Activated CD4-positive, alpha-beta memory T cell treated with anti-CD3 and anti-CD28 coated beads for 36 hours (primary cell): ENCODE data around the gene MAB21L4. TPM values are rescaled to one million over a fixed set of nuclear protein-coding genes. Genes with fewer than 3 reads are reported as not detected.

Experiments
- CTCF ChIA-PET: fragments of 350-600 bp; sonication (Branson Sonifier 250); formaldehyde crosslinking; loops from one replicate; lab custom pipeline; 2021; ENCODE audit warnings: antibody characterized with exemption, inconsistent platforms; lab: Charles Lee
- POLR2A ChIA-PET: fragments of 350-600 bp; sonication (Branson Sonifier 250); formaldehyde crosslinking; loops from one replicate; lab custom pipeline; 2021; ENCODE audit warnings: antibody characterized with exemption; lab: Charles Lee
- DNase-seq: peaks from one replicate; pipeline ENCODE4 v3.0.0-alpha.2; 2020
- H3K27ac Mint-ChIP-seq: one replicate; pipeline ENCODE4 v1.8.0; 2021; ENCODE audit warnings: mixed read lengths
- H3K27me3 Mint-ChIP-seq: one replicate; pipeline ENCODE4 v1.8.0; 2021; ENCODE audit warnings: mixed read lengths
- H3K36me3 Mint-ChIP-seq: one replicate; pipeline ENCODE4 v1.8.0; 2021; ENCODE audit warnings: mixed read lengths
- H3K4me1 Mint-ChIP-seq: one replicate; pipeline ENCODE4 v1.8.0; 2021; ENCODE audit warnings: low read depth, mixed read lengths
- H3K4me3 Mint-ChIP-seq: one replicate; pipeline ENCODE4 v1.8.0; 2021; ENCODE audit warnings: mild to moderate bottlenecking, mixed read lengths
- H3K9me3 Mint-ChIP-seq: one replicate; pipeline ENCODE4 v1.8.0; 2021; ENCODE audit warnings: mixed read lengths
- intact Hi-C: fragments of 100-400 bp; cut with micrococcal nuclease; formaldehyde crosslinking; loops from one replicate; pipeline ENCODE4 v1.15.1; 2023
- total RNA-seq, 2 experiments: library from RNA; stranded (reverse); gene quantifications; one replicate each; pipeline ENCODE4 v1.2.3, GENCODE V29; 2021

The MAB21L4 gene
- total RNA-seq, 2 experiments from 2014 or later, result not detected

DNA sequence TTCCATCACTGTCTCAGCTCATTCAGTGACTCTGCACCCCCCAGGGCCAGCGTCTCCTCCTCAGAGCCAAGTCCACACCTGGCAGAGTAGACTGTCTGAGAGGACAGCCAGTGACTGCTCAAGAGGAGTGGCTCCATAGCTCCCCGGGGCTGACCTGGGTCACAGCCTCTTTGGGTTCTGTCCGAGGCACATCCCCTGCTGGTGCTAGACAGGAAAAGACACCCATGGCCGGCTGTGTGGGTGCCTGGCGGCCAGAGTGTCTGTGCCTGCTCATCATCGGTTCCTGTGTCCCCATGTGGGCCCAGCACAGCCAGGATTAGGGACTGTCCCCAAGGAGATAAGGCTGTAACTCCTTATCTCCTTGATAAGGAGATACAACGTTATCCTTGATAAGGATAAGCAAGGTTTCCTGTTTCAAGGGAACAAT, 6.7 kb upstream of the MAB21L4 start:
- Mint-ChIP-seq H3K36me3 (no peaks in the 10 kb centered on the region), H3K27ac (no peak overlapping the region), H3K27me3 (no peaks in the 10 kb centered on the region), H3K9me3 (no peaks in the 10 kb centered on the region), H3K4me3 (no peak overlapping the region), H3K4me1 (no peaks in the 10 kb centered on the region)
- DNase-seq, result no peak
- ChIA-PET CTCF (interaction anchor here (1.0 kb wide), 1 partner anchor 12 kb away, joined by 4 read pairs; no protein-coding TSS in a partner anchor), POLR2A (no interaction called here)
- intact Hi-C loops, result no loop called here

DNA sequence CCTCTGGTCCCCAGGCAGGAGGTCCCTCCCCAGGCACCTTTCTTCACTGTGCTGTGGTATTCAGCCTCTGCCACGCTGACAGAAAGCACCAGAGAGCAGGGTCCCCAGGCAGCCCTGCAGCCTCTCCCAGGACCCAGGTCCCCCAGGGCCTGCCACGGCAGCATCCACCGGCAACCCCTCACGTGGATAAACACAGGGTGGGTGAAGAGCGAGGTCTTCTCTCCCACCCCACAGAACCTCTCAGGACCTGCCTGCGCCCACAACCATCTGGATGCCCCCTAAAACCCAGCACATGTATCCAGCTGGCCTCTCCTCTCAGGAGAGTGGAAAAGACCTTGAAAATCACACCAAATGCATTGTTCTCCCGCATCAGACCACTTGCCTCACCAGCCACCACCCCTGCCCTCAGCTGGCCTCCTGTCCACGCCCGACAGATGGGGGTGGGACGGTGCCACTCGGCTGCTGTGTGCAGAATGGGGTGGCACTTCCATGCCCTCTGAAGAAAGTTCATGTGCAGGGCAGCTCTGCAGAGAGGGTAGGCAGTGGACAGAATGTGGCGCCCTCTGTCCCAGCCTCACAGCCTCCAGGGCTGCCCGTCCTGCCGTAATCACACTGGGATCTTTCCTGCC, 6.1 kb upstream of the MAB21L4 start:
- ChIA-PET POLR2A (no interaction called here), CTCF (interaction anchor here (1.0 kb wide), 1 partner anchor 12 kb away, joined by 4 read pairs; no protein-coding TSS in a partner anchor)
- Mint-ChIP-seq H3K4me3 (no peak overlapping the region), H3K27me3 (no peaks in the 10 kb centered on the region), H3K27ac (no peak overlapping the region), H3K36me3 (no peaks in the 10 kb centered on the region), H3K4me1 (no peaks in the 10 kb centered on the region), H3K9me3 (no peaks in the 10 kb centered on the region)
- intact Hi-C loops, result no loop called here
- DNase-seq, result no peak

DNA sequence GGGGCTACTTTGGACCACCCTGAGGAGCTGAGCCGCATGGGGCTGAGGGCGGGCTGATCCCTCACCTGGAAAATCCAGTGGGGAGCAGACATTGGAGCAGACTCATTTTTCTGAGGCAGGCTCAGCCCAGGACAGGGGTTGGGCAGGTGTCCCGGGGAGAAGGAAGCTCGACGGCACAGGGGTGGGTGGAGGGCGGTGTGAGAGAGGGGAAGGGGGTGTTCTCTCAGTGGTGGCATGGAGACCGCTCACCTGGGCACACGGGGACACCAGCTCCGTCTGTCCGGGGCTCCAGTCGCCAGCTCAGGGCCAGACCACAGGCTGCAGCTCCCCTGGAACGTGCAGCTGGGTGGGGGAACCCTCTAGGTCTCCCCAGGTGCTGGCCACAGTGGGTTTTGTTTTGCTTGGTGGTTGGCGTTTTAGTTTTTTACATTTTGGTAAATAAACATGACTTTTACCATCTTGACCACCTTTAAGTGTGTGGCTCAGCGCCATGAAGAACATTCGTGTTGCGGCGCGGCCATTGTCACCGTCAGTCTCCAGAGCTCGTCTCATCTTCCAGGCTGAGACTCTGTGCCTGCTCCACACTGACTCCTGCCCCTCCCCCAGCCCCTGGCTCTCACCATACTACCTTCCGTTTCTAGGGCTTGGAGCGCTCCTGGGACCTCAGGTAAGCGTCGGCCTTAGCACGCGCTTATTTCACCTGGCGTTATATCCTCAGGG, 4.3 kb upstream of the MAB21L4 start:
- CTCF ChIA-PET, result no interaction called here
- intact Hi-C loops, result no loop called here
- no peak overlapping the region for H3K4me3 Mint-ChIP-seq
- POLR2A ChIA-PET, result no interaction called here
- no peaks in the 10 kb centered on the region for H3K9me3 Mint-ChIP-seq
- DNase-seq, result no peak
- H3K27me3 Mint-ChIP-seq, result no peaks in the 10 kb centered on the region
- no peaks in the 10 kb centered on the region for H3K4me1 Mint-ChIP-seq
- no peaks in the 10 kb centered on the region for H3K36me3 Mint-ChIP-seq
- no peak overlapping the region for H3K27ac Mint-ChIP-seq

DNA sequence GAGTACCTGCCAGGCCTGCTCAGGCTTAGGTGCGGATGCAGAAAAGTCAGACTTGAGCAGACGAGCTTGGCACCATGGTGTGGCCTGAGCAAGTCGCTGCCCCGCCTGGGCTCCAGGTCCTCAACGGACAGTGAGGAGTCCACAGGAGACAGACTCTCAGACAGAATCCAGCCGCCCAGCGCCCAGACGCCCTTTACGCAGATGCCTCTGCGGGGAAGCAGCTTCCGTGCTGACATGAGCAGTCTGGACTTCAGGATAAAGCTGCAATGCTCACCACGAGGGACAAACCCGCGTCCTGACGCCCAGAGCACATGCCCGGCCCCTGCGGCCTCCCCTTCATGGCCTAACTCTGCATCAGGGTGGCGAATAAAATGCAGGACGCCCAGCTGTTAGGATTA, 3.5 kb upstream of the MAB21L4 start:
- ChIA-PET CTCF (no interaction called here), POLR2A (no interaction called here)
- H3K36me3 Mint-ChIP-seq, result no peaks in the 10 kb centered on the region
- no peaks in the 10 kb centered on the region for H3K9me3 Mint-ChIP-seq
- intact Hi-C loops, result no loop called here
- no peak for DNase-seq
- H3K4me1 Mint-ChIP-seq, result no peaks in the 10 kb centered on the region
- no peak overlapping the region for H3K4me3 Mint-ChIP-seq
- H3K27ac Mint-ChIP-seq, result no peak overlapping the region
- no peaks in the 10 kb centered on the region for H3K27me3 Mint-ChIP-seq

DNA sequence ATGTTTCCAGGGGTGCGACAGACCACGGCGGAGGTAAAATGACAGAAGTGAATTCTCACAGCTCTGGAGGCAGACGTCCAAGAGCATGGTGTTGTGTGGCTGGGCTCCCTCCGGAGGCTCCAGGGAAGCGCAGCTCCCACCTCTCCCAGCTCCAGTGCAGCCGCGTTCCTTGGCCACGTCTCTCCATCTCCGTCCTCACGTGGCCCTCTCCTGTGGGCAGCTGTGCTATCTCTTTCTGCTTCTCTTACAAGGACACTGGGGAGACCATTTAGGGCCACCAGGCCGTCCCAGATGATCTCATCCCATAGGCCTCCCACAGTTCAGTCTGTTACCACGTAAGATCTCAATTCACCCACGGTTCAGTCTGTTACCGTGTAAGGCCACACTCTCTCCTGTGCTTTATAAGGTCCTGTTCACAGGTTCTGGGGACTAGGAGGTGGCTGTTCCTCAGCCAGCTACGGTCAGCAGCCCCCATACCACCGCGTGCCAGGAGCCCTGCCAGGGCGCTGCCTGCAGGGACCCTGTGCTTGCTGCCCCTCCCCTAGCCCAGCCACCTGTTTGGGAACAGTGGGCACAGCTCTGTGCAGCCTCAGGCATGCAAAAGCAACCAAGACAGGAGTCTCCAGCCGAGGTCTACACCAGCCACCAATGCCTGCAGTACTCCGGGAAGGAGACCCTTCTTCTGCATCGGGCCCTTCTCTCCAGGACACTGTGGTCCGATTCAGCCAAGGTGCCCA, 2.9 kb upstream of the MAB21L4 start:
- H3K27me3 Mint-ChIP-seq, result no peaks in the 10 kb centered on the region
- H3K4me3 Mint-ChIP-seq, result no peak overlapping the region
- intact Hi-C loops, result no loop called here
- POLR2A ChIA-PET, result no interaction called here
- no peaks in the 10 kb centered on the region for H3K36me3 Mint-ChIP-seq
- CTCF ChIA-PET, result interaction anchor here (2.0 kb wide), 1 partner anchor 15 kb away, joined by 6 read pairs; no protein-coding TSS in a partner anchor
- no peak for DNase-seq
- no peaks in the 10 kb centered on the region for H3K4me1 Mint-ChIP-seq
- no peak overlapping the region for H3K27ac Mint-ChIP-seq
- no peaks in the 10 kb centered on the region for H3K9me3 Mint-ChIP-seq

DNA sequence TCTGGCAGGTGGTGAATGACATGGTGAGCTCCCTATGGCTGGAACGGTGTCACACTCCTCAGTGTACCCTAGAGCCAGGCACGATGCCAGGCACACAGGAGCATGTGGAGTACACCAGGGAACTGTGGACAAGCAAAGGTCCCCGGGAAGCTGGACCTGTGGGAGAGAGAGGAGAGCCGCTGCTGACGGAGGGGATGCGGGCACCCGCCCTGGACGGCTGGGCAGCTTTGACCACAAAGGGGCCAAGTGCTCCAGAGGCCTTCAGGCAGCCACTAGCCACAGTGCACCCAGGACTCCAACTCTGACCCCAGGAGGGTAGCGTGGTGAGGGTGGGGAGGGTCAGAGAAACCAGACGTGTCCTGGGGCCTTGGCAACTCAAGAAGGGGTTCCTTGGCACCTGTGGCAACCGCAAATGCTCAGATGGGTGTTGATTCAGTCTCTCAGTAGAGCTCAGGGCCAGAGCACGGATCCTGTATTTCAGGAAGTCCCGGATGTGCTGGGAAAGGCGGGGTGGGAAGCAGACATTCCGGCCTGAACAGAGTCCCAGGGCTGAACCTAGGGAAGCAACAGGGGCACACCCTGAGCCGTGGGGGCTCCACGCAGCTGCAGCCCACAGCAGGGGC, 2.3 kb upstream of the MAB21L4 start:
- Mint-ChIP-seq H3K9me3 (no peaks in the 10 kb centered on the region), H3K36me3 (no peaks in the 10 kb centered on the region), H3K27me3 (no peaks in the 10 kb centered on the region), H3K4me3 (no peak overlapping the region), H3K4me1 (no peaks in the 10 kb centered on the region), H3K27ac (no peak overlapping the region)
- ChIA-PET POLR2A (no interaction called here), CTCF (interaction anchor here (1.0 to 2.0 kb wide), 2 partner anchors 16 to 58 kb away, joined by 3 to 6 read pairs; no protein-coding TSS in a partner anchor)
- no peak for DNase-seq
- intact Hi-C loops, result no loop called here

DNA sequence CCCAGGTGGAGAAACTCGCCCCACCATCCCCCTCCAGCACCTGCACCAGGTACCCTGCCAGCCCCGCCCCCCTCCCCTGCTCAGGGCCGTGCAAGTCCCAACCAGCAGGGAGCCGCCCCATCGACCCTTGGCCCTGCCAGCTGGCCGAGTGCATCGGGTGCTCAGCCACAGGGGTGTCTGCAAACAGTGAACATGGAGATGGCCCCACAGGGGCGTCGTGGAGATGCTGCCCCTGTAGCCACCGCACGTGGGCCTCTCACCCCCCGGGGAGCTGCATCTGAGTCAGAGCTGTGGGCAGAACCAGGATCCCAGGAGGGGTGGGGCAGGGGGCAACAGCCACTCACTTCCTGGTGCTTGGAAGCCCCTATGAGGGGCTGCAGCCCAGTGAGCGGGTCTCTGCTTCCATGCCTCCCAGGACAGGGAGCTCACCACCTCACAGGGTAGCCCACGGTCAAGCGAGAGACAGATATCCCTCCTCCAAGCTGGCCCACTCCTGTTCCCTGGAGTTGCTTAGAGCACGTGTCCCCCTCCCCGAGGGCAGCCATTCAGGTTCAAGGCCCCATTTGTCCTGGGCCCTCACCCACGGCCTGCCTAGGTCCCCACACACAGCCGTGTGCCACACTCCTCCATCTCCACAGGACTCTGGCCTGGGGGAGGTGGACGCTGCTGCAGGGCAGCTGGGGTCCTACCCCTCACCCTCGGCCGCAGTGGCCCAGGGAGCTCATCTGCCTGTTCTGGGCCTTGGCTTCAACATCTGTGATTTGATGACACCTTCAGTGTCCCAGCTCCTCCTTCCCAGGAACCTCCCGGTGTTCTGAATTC, 1.1 kb upstream of the MAB21L4 start:
- ChIA-PET CTCF (interaction anchor here (1.0 to 2.0 kb wide), 2 partner anchors 17 to 56 kb away, joined by 3 to 6 read pairs; no protein-coding TSS in a partner anchor), POLR2A (no interaction called here)
- H3K4me1 Mint-ChIP-seq, result no peaks in the 10 kb centered on the region
- no peak overlapping the region for H3K4me3 Mint-ChIP-seq
- DNase-seq, result no peak
- no peak overlapping the region for H3K27ac Mint-ChIP-seq
- no peaks in the 10 kb centered on the region for H3K36me3 Mint-ChIP-seq
- intact Hi-C loops, result no loop called here
- H3K9me3 Mint-ChIP-seq, result no peaks in the 10 kb centered on the region
- no peaks in the 10 kb centered on the region for H3K27me3 Mint-ChIP-seq

- Mint-ChIP-seq H3K36me3 (no peaks in the 10 kb centered on the region), H3K4me3 (no peak overlapping the region), H3K9me3 (no peaks in the 10 kb centered on the region), H3K27me3 (no peaks in the 10 kb centered on the region), H3K4me1 (no peaks in the 10 kb centered on the region), H3K27ac (no peak overlapping the region)
- no peak for DNase-seq
- intact Hi-C loops, result no loop called here
- POLR2A ChIA-PET, result no interaction called here
- CTCF ChIA-PET, result interaction anchor here (2.0 kb wide), 1 partner anchor 18 kb away, joined by 6 read pairs; no protein-coding TSS in a partner anchor
These were observed 438 bp upstream of the MAB21L4 start for GRCh38 chr2:240896394-240896793.

GRCh38 chr2:240894836-240895558, 959 bp downstream of the MAB21L4 start:
- Mint-ChIP-seq H3K36me3 (no peaks in the 10 kb centered on the region), H3K27ac (no peak overlapping the region), H3K9me3 (no peaks in the 10 kb centered on the region), H3K4me3 (no peak overlapping the region), H3K4me1 (no peaks in the 10 kb centered on the region), H3K27me3 (no peaks in the 10 kb centered on the region)
- no peak for DNase-seq
- CTCF ChIA-PET, result interaction anchor here (1.2 kb wide), 1 partner anchor 19 kb away, joined by 3 read pairs; no protein-coding TSS in a partner anchor
- intact Hi-C loops, result no loop called here
- POLR2A ChIA-PET, result no interaction called here

- Mint-ChIP-seq H3K4me3 (no peak overlapping the region), H3K27me3 (no peaks in the 10 kb centered on the region), H3K4me1 (no peaks in the 10 kb centered on the region), H3K27ac (no peak overlapping the region), H3K9me3 (no peaks in the 10 kb centered on the region), H3K36me3 (no peaks in the 10 kb centered on the region)
- CTCF ChIA-PET, result interaction anchor here (1.2 kb wide), 1 partner anchor 20 kb away, joined by 3 read pairs; no protein-coding TSS in a partner anchor
- POLR2A ChIA-PET, result no interaction called here
- intact Hi-C loops, result no loop called here
- DNase-seq, result no peak
These were observed 1.9 kb downstream of the MAB21L4 start for GRCh38 chr2:240894006-240894405.
